Gastroesophageal sphincter (tissue), 3 donors: Measurements from ENCODE around the gene FGGY.

Experiments used
- EP300 ChIP-seq: sonication (generic); formaldehyde crosslinking; IDR thresholded peaks from one replicate; pipeline ENCODE4 v1.6.1; 2017; ENCODE audit warnings: antibody characterized with exemption, mild to moderate bottlenecking
- POLR2A ChIP-seq, 2 donors: fragments of 450-650 bp; IDR thresholded peaks; one replicate each; pipeline ENCODE4 v1.6.1; 2017; ENCODE audit warnings: antibody characterized with exemption in 2 of 2, mild to moderate bottlenecking in 2 of 2, moderate library complexity in 1 of 2
- POLR2AphosphoS5 ChIP-seq: sonication (generic); formaldehyde crosslinking; IDR thresholded peaks from one replicate; pipeline ENCODE4 v1.6.1; 2017; ENCODE audit warnings: antibody characterized with exemption
- TF ChIP-seq, protein P1 (sequence below), 4 experiments: fragments of 200-600 bp in 2 of 4; fragments of 450-650 bp in 2 of 4; sonication (generic) in 1 of 4; IDR thresholded peaks; one replicate each; pipeline ENCODE4 v1.5.1; 2017 to 2019; ENCODE audit warnings: antibody characterized with exemption in 4 of 4, mild to moderate bottlenecking in 2 of 4, moderate library complexity in 2 of 4

DNA sequence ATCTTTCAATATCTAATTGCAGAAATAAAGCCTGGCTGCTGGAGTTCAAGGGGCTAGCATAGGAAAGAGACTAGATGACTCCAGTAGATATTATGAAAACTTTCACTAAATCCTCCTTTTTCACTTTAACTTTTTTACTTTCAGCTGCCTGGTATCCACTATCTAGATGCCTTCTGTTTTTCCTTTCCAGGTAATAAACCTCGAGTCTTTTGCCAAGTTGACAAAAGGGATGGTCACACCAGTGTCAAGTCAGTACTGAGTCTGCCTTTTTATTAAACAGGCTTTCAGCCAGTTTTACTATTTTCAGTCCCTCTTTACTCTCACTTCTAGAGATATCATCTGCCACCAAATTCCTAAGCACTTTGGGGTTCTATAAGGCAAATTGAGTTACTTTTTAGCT lies 195.6 kb downstream of the FGGY start:
- TF ChIP-seq, protein P1, sequence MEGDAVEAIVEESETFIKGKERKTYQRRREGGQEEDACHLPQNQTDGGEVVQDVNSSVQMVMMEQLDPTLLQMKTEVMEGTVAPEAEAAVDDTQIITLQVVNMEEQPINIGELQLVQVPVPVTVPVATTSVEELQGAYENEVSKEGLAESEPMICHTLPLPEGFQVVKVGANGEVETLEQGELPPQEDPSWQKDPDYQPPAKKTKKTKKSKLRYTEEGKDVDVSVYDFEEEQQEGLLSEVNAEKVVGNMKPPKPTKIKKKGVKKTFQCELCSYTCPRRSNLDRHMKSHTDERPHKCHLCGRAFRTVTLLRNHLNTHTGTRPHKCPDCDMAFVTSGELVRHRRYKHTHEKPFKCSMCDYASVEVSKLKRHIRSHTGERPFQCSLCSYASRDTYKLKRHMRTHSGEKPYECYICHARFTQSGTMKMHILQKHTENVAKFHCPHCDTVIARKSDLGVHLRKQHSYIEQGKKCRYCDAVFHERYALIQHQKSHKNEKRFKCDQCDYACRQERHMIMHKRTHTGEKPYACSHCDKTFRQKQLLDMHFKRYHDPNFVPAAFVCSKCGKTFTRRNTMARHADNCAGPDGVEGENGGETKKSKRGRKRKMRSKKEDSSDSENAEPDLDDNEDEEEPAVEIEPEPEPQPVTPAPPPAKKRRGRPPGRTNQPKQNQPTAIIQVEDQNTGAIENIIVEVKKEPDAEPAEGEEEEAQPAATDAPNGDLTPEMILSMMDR (IDR thresholded peaks at IDR 0.05) = no peak
- no peak for TF ChIP-seq POLR2AphosphoS5
- no peak for TF ChIP-seq POLR2A (IDR thresholded peaks at IDR 0.05)
- no peak for TF ChIP-seq EP300
